GM18868 (cell line): ENCODE data around the gene SHROOM2.
"Not testable (repeated sequence)": the region's sequence is repeated elsewhere in the genome, so short reads cannot be mapped to it uniquely, and the experiment has no call there.

Source experiments
- ATAC-seq: cut with Tn5 transposase; IDR thresholded peaks from one replicate; pipeline ENCODE4 v1.9.1; 2021; ENCODE audit warnings: mild to moderate bottlenecking, moderate library complexity; ENCODE audit not compliant: unreplicated experiment

SHROOM2 gene

GRCh38 chrX:9825129-9825790 is 39.0 kb downstream of the SHROOM2 start:
- ATAC-seq: no peak

GRCh38 chrX:9825966-9826365 is 39.7 kb downstream of the SHROOM2 start:
- ATAC-seq: no peak

GRCh38 chrX:9829308-9830267 is 43.4 kb downstream of the SHROOM2 start:
- peak; percentile 96 for ATAC-seq

GRCh38 chrX:9832811-9833210 is 46.6 kb downstream of the SHROOM2 start:
- no peak for ATAC-seq

- ATAC-seq: no peak
Observed at GRCh38 chrX:9835585-9836210, 49.5 kb downstream of the SHROOM2 start.

- no peak for ATAC-seq
Observed at GRCh38 chrX:9842541-9842940, 56.3 kb downstream of the SHROOM2 start.

GRCh38 chrX:9844936-9845577 is 58.8 kb downstream of the SHROOM2 start:
- ATAC-seq: no peak

GRCh38 chrX:9845578-9845952 is 59.3 kb downstream of the SHROOM2 start:
- no peak for ATAC-seq

GRCh38 chrX:9846631-9847030 is 60.4 kb downstream of the SHROOM2 start:
- no peak for ATAC-seq

GRCh38 chrX:9847071-9847470 is 60.8 kb downstream of the SHROOM2 start:
- ATAC-seq: no peak

GRCh38 chrX:9848718-9849479 is 62.7 kb downstream of the SHROOM2 start:
- ATAC-seq: no peak

GRCh38 chrX:9851890-9852289 is 65.7 kb downstream of the SHROOM2 start:
- ATAC-seq: no peak

GRCh38 chrX:9853307-9853706 is 67.1 kb downstream of the SHROOM2 start:
- no peak for ATAC-seq

GRCh38 chrX:9855561-9856283 is 69.5 kb downstream of the SHROOM2 start:
- no peak for ATAC-seq

GRCh38 chrX:9856588-9856987 is 70.4 kb downstream of the SHROOM2 start:
- no peak for ATAC-seq

GRCh38 chrX:9857575-9858474 is 71.6 kb downstream of the SHROOM2 start:
- ATAC-seq: no peak

- ATAC-seq: not testable (repeated sequence)
Observed at GRCh38 chrX:9858684-9859083, 72.5 kb downstream of the SHROOM2 start.

GRCh38 chrX:9859711-9860555 is 73.7 kb downstream of the SHROOM2 start:
- no peak for ATAC-seq
